Fibroblast of skin of left quadriceps (primary cell): ENCODE measurements around the gene PLEKHG2.

Experiments used
- DNase-seq, 2 experiments: peaks; one replicate each; pipeline ENCODE4 v3.0.0-alpha.2; 2013; ENCODE audit warnings: low read depth in 2 of 2

Gene PLEKHG2

DNA sequence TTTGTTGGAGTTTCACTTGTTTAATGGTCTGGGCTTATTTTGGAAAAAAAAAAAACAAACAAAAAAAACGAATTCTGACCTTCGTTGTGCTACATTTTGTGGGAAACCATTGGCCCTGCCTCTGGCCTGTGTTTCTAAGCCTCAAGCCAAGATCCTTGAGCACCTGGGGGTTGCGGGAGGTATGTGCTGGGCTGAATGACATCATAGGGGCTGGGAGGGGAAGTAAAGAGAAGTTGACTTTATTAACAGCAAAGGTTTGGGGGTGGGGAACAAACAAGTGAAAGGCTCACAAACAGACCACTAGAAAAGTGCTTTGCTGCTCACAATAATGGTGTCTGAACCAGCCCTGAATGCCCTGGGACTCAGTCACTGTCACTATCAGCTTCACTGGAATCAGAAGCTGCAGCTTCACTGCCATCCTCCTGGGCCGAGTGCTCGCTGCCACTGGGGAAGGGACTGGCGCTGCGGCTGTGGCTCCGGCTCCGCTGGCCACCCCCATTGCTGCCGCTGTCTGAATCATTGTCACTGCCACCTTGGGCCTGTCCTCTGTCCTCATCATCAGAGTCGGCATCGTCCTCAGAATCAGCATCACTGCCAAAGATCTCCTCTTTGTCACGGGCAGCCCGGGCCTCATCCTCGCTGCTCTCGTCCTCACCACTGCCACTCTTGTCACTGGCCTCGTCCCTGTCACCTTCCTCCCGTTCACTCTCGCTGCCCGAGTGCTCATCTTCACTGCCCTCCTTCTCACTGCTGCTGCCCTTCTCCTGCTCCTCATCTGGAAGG lies 26.6 kb upstream of the PLEKHG2 start:
- DNase-seq, result no peak

DNA sequence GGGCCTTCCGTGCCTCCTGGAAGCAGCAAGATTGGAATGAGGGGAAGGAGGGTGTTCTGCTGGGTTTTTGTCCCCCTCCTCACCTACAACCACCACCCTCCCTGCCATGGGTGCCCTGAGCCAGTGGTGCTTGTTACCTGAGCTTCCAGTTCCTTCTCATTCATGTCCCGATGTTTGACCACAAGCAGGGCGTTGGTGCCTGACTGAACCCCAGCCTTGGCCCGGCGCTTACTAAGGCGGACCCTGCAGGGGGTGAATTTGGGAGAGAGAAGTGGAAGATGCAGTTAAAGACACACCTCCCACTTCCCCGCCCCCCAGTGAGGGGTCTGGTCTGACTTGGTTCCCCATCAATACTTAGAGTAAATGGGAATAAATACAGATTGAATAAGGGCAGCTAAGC lies 25.9 kb upstream of the PLEKHG2 start:
- DNase-seq, result no peak

DNA sequence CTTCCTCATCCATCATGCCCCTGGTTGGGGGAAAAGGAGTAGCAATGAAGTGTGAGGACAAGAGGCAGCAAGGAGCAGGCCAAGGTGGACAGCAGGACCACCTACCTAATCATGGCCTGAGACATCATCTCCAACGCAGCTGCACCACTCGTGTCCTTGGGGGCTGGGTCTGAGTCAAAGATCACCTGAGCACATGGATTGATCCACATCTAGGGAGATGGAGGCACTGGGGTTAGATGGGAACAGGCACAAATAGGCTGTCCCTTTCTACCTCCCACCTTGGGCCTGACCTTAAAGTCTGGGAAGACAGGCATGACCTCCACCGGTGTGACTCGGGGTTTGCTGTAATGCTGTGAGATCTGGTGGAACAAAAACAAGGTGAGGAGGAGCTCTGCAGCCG lies 23.8 kb upstream of the PLEKHG2 start:
- no peak for DNase-seq

DNA sequence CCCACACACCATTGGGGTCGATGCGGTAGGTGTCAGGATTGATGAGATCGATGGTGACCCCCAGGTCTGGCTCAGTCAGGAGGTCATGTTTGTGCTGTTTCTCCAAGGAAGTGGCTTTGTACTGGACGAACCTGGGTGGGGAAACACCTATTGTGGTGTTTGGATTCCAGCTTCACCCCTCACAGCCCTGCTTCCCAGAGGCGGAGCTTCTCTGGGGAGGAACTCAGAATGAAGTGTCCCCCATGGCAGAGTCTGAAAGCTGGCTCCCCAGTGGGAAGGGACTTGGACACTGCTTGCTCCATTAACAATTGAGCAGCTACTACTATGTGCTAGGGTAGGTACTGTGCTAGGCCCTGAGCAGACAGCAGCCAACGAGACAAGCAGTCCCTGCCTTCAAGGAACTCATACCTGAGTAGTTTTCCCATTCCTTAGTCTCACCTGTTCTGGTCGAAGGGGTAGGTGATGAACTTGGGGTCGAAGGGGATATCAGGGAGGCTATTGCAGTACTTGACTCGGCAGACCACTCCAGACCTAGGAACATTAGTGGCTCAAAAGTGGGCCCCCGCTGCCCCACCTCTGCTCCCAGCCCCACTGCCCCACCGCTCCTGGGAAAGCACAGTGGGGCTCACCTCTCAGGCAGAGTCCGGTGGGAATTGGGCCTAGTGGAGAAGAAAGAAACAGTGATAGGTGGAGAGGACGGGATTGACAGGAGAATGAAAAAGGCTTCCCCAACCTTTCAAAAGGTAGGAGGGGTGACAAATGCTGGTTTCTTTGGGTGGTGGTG lies 22.6 kb upstream of the PLEKHG2 start:
- no peak for DNase-seq

DNA sequence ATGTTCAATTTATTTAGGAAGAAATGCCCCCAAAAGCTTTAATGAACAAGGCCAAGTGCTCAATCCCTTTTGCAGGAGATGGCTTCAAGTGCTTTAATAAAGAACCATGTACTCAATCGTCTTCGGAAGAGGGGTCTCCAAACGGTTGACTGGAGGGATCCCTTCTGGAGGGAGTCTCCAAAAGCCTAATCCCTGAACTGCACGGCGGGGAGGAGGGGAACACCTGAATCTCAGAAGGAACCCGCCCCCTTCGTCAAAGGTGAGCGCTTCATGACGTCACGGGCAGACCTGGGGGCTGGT lies 22.1 kb upstream of the PLEKHG2 start:
- DNase-seq, result no peak

DNA sequence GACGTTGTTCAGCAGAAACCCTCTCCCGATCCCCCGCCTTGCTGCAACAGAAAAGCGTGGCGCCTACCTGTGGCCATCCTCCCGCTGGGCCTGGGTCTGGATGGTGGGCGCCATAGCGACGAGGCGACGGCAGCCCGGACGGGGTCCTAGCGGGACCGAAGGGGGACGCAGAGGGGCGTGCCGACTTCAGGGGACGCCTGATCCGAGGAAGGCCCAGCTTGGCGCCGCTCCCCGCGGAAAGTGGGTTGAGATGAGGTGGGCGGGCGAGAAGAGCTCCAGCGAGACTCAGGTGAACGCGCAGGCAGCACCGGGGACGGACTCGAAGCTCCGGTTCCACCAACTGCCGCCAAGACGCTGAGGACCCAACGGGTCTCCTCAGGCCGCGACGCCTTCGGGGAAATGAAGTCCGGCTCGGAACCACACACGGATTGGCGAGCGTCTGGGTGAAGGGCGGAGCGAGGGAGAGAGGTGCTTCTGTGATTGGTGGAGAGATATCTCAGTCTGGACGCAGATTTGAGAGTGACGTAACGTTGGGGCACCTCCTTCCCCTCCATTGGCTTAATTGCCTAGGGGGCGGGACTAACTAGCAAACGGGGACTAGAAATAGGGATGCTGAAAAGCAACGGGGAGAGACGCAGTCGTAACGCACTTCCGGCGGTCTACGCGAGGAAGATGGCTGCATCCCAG lies 21.6 kb upstream of the PLEKHG2 start, which contains the start of the genes MED29 and PAF1:
MED29 (plus strand) TSS at position 628 of the 687 bp plus-strand sequence; CDS start at position 673, 45 bp downstream.
PAF1 (minus strand) TSS at position 356 of the 687 bp plus-strand sequence; CDS start at position 114, 242 bp downstream.
- peak; percentile 99 for DNase-seq

DNA sequence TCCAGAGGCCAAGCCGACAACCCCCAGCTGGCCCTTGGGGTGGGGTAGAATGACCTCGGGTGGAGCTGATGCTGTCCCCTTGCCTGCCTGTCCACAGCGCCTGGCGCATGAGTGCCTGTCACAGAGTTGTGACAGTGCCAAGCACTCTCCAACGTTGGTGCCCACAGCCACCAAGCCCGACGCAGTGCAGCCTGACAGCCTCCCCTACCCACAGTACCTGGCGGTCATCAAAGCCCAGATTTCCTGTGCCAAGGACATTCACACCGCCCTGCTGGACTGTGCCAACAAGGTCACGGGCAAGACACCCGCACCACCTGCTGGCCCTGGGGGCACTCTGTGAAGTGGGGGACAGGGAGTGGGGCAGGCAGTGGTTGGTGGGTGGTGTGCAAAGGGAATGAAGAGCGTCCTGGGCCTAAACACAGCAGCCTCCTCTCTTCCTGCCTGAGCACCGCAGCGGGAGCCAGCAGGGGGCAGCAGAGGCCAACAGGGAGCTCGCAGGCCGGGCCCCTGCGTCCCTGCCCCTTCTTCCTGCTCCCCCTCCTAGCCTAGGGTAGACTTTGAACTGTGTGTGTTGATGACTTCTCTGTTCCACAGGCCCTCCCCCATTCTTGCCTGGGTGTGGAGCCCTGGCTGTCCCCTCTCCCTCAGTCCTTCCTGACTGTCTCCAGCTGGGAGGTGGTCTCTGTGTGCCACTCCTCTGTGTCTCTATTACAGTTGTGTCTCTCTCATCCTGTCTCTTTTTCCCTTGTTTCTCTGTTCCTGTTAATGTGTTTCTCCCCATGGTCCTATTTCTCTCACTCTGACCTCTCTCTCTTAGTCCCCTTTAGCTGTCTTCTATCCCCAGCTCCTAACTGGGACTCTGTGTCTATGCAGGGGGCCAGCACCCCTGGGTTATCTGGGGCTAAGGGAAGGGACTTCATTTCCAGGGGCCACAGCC lies 14.8 kb upstream of the PLEKHG2 start:
- no peak for DNase-seq

DNA sequence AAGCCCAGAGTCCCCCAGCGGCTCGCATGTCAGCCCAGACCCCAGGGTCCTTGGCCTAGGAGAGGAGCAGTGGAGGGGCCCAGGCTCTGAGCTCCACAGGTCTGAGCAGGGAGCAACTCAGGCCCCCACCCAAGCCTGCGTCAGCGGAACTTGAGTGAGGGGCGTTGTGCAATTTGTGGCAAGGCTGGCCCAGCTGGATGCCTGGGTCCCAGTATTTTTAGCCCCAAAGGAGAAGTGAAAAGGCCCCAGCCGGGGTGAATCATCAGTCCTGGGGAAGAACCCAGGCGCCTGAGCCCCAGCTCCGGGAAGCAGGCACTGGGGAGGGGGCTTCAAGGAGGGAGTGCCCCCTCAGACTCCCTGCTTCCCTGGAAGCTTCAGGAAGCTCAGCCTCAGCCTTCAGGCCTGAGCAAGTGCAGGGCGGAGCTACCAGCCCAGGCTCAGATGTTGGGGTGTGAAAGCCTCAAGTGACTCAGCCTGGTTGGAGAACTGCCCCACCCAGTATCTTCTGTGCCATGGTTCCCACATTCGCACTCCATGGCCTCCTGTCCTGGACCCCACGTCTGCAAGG lies 14.1 kb upstream of the PLEKHG2 start:
- DNase-seq, result no peak

DNA sequence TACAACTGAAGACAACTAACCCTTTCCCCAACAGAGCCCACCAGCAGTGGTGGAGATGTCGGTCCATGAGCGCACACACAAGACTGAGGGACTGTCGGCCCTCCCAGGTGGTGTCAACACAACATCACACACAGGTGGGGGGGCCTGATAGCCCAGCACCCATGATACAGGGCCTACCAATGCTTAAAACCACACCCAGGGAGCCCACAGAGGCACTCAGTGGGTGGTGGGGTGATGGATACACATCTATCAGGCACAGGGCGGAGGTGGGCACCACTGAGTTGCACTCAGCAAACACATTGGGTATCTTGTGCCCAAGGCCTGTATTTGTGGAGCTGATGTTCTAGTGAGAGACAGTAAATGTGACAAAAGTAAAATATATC lies 12.8 kb upstream of the PLEKHG2 start:
- DNase-seq, result no peak

DNA sequence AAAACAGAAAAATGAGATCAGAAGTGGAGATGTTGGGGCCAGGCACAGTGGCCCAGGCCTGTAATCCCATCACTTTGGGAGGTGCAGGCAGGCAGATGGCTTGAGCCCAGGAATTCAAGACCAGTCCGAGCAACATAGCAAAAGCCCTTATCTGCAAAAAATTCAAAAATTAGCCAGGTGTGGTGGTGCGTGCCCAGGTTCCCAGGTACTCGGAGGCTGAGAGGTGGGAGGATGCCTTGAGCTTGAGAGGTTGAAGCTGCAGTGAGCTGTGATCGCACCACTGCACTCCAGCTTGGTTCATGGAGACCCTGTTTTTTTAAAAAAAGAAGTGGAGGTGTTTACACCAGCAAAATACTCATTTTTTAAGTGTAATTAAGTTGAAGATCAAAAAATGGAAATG lies 12.4 kb upstream of the PLEKHG2 start:
- DNase-seq, result no peak

DNA sequence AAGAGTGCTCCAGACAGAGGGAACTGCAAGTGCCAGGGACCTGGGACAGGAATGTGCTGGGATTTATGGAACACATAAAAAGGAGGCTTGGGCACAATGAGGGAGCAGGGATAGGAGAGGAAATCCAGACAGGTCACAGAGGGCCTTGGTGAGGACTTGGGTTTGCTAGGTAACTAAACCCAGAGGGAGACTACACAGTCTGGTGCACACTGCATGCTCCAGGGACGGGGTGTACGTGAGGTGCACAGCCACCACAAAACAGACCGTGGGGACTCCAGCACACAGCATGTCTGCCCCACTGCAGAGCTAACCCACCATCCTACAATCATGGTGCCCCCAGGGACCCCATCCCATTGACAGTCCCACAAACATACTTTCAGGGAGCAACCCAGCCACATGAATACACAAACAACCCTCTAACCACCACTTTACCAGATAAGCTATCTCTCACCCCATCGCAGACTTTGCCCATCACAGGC lies 11.4 kb upstream of the PLEKHG2 start:
- DNase-seq, result no peak

DNA sequence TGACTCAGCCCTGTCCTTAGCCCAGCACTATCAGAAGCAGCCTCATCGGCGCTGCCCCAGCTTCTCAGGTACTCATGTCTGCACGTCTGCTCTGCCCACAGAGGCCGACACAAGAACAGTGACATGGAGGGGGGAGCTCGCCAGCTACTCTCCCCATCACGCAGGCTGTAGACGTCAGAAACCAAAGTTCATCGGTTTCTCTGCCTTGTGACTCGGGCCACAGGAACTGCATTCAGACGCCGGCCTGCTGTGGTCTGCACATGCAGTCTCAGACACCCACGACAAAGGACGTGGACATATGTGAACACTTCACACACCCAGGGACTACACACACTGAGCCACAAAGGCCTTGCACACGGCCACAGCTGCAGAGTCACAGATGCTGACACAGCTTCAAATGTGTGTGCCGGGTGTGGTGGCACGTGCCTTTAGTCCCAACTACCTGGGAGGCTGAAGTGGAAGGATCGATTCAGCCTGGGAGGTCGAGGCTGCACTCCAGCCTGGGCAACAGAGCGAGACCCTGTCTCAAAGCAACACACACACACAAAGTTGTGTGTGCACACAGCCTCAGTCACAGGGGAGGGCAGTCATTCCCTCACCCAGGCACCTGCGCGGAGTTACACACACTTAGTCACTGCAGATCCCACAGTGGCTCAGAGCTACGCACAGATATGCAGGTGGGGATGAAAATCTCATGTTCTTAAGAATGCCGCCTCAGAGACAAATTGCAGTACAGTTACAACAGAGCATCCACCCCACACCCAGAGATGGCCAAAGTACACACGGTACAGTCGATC lies 10.7 kb upstream of the PLEKHG2 start:
- DNase-seq, result no peak

DNA sequence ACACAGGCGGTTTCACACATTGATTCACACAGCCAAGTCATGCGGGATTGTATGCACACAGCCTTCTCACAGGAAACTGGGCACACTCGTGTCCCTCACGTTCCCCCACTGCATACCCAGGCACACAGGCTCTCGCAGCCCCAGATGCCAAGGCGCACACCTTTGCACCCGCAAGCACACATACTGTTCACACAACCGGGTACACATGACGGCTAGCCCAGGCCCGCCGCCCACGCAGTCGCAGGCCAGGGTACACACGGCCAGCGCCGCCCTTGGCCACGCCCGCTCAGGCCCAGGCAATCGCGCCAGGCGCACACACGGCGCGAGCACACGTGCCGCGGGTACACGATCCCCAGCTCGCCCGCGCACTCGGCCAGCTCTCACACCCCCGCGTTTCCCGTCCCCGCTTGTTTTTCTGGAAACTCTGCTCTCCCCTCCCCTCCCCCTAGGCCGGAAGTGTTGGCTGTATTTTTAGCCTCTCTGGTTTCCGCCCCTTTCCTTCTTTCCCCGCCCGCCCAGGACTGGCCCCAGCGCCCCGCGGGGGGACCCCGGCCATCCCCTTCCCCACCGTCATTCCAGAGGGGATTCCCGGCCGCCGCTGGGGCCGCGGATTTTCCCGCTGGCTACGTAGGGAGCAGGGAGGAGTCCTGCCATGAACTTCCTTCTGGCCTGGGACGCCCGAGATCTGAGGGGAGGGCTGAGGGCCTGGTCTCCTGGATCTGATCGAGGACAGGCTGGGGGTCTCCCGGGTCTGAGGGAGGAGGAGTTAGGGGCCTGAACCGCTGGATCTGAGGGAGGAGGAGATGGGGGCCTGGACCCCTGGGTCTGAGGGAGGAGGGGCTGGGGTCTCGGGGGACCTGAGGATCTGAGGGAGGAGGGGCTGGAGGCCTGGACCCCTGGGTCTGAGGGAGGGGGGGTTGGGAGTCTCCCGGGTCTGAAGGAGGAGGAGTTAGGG lies 9.8 kb upstream of the PLEKHG2 start:
- peak; percentile 81 to 83 for DNase-seq

DNA sequence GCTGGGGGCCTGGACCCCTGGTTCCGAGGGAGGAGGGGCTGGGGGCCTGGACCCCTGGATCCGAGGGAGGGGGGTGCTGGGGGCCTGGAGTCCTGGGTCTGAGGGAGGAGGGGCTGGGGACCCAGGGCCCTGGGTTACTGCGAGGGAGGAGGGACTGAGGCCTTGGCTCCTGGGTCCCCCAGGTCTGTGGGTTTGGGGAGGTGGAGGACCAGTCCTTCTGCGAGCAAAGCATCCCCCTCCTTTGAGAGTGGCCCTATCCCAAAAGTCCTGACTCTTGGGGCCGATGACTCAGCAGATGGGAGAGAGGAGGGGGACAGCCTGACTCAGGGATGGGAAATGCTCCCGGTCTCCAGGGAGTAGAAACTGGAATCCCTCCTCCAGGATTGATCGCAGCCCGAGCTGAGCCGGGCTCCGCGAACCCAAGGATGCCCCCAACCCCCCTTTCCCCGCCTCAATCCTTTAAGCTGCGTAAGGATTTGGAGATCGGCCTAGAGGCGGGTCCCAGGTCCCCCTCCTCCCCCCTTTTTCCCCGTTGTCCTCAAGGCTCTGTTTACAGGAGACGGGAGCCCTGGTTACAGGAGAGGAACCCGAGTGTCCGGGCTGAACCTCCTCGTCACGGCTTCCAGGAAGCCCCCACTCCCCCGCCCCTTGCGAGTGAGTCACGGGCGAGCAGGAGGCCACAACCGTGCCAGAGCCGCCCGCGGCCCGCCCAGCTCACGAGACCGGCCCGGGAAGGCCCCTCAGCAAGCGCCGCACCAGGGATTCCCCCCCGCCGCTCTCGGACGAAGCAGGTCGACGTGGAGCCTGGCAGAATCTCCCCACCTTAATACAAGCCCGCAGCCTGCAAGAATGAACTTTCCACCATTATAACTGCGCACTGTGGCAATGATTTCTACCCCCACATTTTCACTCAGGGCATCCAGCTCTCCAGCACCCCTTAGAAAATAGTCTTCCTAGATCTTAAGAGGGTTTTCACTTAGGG lies 8.8 kb upstream of the PLEKHG2 start:
- DNase-seq, result peak; percentile 99 to 100

DNA sequence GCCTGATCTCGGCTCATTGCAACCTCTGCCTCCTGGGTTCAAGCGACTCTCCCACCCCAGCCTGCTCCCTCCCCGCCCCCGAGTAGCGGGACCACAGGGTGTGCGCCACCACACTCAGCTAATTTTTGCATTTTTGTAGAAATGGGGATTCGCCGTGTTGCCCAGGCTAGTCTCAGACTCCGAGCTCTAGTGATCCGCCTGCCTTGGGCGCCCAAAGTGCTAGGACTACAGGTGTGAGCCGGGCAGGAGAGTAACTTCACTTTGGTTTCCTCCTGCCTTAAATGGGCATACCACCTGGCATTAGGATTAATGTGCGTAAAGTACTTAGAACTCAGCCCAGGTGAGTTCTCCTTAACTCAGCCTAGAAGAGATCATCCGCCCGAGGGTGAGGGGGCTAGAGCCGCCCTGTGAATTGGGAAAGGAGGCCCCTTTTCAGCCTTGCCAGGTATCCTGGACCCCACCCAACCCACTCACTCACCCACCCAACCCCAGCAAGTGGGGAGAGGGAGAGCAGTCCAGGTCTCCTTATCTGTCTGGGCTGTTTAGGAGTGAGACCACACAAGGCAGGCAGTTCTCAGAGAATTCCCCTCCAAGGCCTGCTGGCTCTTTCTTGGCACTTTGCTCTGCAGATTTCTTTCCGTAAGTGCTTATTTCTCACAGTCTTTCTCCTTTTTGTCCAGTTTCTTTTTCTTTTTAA lies 7.1 kb upstream of the PLEKHG2 start:
- no peak for DNase-seq

DNA sequence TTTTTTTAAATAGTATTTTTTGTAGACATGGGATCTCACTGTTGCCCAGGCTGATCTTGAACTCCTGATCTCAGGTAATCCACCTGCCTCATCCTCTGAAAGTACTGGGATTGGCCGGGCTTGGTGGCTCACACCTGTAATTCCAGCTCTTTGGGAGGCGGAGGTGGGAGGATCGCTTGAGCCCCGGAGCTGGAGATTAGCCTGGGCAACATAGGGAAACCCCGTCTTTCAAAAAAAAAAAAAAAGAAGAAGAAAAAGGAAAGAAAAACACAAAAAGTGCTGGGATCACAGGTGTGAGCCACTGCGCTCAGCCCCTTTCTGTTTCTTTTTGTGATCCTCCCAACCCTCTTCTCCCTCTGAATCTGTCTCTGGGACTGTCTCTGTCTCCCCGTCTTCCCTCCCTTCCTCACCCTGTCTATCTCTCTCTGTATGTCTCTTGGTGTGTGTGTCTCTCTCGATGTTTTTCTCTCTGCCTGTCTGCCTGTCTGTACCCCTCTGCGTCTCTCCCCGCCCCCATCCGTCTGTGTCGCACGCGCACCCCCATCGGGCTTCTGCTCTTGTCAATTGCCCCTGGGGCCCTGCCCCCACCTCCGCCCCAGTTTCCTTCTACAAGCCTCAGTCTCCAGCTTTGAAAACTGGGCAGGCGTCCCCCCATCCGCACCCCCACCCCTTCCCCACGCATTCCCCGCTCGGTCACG lies 6.4 kb upstream of the PLEKHG2 start:
- DNase-seq, result no peak
